Stimulated activated CD8-positive, alpha-beta memory T cell treated with anti-CD3 and anti-CD28 coated beads, Interleukin-12 subunit alpha, Interleukin-12 subunit beta, amount 100 ng/mL, for 4 hours (primary cell): ENCODE measurements around the gene ELOA.
"Not testable (repeated sequence)": the region's sequence is repeated elsewhere in the genome, so short reads cannot be mapped to it uniquely, and the experiment has no call there.

ENCODE experiments used
- DNase-seq: peaks from one replicate; pipeline ENCODE4 v3.0.0-alpha.2; 2020; ENCODE audit warnings: low read depth

Gene ELOA

GRCh38 chr1:23743287-23744152, at the start of gene ELOA:
ELOA (plus strand) TSS chr1:23743471; CDS start chr1:23743504, 33 bp downstream.
- peak; percentile 65 for DNase-seq

GRCh38 chr1:23693599-23693998, 49.7 kb upstream of the ELOA start:
- no peak for DNase-seq

GRCh38 chr1:23694371-23694770, 48.9 kb upstream of the ELOA start:
- no peak for DNase-seq

- DNase-seq = no peak
These were observed 47.6 kb upstream of the ELOA start for GRCh38 chr1:23695667-23696066.

- DNase-seq = no peak
These were observed 46.8 kb upstream of the ELOA start for GRCh38 chr1:23696335-23696989.

- no peak for DNase-seq
These were observed 44.8 kb upstream of the ELOA start for GRCh38 chr1:23698466-23698865.

GRCh38 chr1:23699280-23700179, 43.7 kb upstream of the ELOA start:
- DNase-seq = no peak

GRCh38 chr1:23701310-23701709, 42.0 kb upstream of the ELOA start:
- no peak for DNase-seq

GRCh38 chr1:23701996-23702395, 41.3 kb upstream of the ELOA start:
- no peak for DNase-seq

GRCh38 chr1:23704834-23705495, 38.3 kb upstream of the ELOA start:
- no peak for DNase-seq

GRCh38 chr1:23709229-23709628, 34.0 kb upstream of the ELOA start:
- DNase-seq = no peak

- DNase-seq = no peak
These were observed 24.8 kb upstream of the ELOA start for GRCh38 chr1:23718482-23718881.

GRCh38 chr1:23719162-23719820, 24.0 kb upstream of the ELOA start:
- DNase-seq = no peak

GRCh38 chr1:23720256-23720995, 22.8 kb upstream of the ELOA start:
- DNase-seq = no peak

GRCh38 chr1:23722652-23723051, 20.6 kb upstream of the ELOA start:
- DNase-seq = no peak

- DNase-seq = no peak
These were observed 16.6 kb upstream of the ELOA start for GRCh38 chr1:23726686-23727085.

- no peak for DNase-seq
These were observed 15.9 kb upstream of the ELOA start for GRCh38 chr1:23727362-23727811.

GRCh38 chr1:23732363-23733224, 10.7 kb upstream of the ELOA start:
- DNase-seq = no peak

GRCh38 chr1:23733281-23733680, 10.0 kb upstream of the ELOA start:
- not testable (repeated sequence) for DNase-seq
